Transverse colon (tissue), 4 donors: Measurements from ENCODE around the gene UNC119.

Source experiments
- POLR2AphosphoS5 ChIP-seq, 3 donors: sonication (generic); formaldehyde crosslinking; IDR thresholded peaks; one replicate each; pipeline ENCODE4 v1.6.1; 2016; ENCODE audit warnings: antibody characterized with exemption in 3 of 3
- TF ChIP-seq, protein P1 (sequence below), 5 experiments: fragments of 200-600 bp in 3 of 5; fragments of 450-650 bp in 2 of 5; sonication (generic) in 3 of 5; IDR thresholded peaks; 1 replicate in 2 of 5; 2 replicates in 3 of 5; pipeline ENCODE4 v1.5.1; 2016 to 2017; ENCODE audit warnings: antibody characterized with exemption in 5 of 5, inconsistent platforms in 3 of 5, mild to moderate bottlenecking in 2 of 5, moderate library complexity in 1 of 5

DNA sequence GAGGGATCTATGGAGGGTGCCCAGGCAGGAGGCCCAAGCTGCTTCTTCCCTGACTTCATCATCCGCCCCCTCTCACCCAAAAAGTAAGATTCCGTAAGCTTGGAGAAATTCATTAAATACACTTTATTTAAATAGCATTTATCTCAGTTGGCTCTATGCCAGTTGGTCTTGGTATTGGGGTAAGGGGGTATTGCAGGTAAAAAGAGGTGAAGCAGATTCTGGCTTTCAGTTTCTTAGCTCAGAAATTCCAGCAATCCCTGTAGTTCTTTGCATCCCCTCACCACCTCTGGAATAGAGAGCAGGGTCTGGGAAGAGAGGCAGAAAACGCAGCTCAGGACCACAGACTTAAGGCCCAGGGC lies 25.0 kb upstream of the UNC119 start:
- TF ChIP-seq, protein P1, sequence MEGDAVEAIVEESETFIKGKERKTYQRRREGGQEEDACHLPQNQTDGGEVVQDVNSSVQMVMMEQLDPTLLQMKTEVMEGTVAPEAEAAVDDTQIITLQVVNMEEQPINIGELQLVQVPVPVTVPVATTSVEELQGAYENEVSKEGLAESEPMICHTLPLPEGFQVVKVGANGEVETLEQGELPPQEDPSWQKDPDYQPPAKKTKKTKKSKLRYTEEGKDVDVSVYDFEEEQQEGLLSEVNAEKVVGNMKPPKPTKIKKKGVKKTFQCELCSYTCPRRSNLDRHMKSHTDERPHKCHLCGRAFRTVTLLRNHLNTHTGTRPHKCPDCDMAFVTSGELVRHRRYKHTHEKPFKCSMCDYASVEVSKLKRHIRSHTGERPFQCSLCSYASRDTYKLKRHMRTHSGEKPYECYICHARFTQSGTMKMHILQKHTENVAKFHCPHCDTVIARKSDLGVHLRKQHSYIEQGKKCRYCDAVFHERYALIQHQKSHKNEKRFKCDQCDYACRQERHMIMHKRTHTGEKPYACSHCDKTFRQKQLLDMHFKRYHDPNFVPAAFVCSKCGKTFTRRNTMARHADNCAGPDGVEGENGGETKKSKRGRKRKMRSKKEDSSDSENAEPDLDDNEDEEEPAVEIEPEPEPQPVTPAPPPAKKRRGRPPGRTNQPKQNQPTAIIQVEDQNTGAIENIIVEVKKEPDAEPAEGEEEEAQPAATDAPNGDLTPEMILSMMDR (IDR thresholded peaks at IDR 0.05) = no peak
- no peak for TF ChIP-seq POLR2AphosphoS5 (IDR thresholded peaks at IDR 0.05)
